ENCODE measurements around the gene MAP3K3.
"Not testable (repeated sequence)": the region's sequence is repeated elsewhere in the genome, so short reads cannot be mapped to it uniquely, and the experiment has no call there.

Gene MAP3K3

DNA sequence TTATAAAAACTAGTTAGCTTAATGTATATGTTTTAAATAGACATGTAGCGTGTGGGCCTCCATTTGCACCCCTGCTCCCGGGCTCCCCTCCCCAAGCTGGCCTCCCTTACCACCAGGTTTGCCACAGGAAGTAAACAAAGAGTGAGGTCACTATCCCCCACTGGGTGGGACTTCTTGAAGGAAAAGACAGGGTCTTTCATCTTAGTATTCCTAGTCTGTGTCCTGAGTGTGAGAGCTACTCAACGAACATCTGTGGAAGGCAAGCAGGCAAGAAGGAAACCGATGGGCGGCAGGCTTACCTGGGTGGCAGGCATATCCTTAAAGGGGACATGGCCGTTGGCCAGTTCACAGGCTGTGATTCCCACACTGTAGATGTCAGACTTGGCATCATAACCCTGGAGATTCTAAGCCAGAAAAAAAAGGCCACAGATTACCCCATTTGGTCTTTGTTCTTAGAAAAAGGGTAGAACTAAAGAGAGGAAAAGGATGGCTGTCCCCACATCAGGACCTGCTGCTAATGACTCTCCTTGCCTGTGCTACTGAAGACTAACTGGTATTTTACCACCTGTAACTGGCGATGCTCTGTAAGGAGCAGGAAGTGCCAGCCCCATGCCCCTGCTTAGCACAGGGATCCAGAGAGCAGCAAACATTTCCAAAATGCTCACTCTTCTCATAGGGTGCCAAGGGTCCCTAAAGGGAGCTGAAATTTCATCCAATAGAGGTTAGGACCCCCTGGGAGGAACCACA is 84.3 kb downstream of the MAP3K3 start:
- DNase-seq: no peak

DNA sequence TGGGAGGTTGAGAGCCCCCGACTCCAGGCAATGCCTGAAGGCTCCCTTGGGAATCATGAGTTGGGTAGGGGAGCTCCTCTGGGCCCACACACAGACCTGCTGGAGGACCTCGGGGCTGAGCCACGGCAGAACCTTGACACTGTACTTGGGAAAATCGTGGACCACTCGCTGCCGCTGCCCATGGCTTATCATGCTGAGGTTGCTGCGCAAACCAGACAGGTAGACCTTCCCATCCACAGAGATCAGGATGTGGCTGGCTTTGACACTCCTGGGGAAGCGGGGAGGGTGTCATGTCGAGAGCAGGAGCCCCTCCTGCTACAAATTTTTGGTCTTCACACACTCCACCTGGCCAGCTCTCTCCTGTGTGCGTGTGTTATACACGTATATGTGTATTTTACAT is 84.9 kb downstream of the MAP3K3 start:
- no peak for DNase-seq

DNA sequence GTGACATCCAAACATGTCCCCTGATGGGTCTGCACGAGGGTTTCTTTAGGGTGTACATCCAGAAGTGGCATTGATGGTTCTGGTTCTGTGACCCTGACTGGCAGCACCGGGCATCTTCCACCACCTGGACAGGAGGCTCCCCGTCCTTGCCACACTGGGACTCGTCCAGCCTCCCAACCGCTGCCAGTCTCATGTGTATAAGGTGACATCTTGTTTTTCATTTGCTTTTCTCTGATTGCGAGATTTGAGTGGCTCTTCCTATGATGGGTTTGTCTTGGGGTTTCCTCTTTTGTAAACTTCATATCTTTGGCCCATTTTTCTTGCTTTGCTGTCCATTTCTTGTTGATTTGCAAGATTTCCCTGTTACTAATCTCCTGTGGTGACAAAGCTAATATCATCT is 86.9 kb downstream of the MAP3K3 start:
- DNase-seq: no peak

DNA sequence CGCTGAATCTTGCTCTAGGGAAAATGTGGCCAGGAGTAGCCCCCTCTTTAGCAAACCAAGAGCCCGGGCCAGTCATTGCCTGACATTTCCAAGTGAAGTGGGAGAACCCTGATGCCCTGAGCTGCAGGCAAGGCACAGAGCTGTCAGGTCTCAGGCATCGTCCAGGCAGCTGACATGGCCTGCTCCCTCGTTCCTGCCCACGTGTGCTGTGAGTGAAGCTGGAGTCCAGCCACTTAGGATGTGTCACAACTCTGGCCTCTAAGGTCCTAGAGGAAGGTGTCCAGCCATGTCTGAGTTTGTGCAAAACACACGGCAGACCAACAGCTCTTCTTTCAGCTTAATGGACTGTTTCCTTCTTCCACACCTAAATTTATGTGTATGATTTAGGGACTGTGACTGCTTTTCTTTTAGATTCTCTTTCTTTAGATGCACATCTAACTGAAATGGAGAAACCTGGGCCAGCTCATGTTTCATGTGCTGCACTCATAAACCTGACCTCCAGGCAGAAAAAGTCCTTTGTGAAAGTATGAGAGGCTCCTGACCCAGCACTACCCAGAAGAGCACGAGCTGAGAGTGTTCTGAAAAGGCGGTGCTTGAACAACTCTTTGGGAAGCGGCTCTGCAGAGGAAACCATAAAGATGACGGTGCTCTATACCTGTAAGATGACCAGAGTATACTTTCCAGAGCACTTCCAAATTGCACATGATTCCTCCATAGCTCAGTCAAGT is 92.5 kb downstream of the MAP3K3 start:
- no peak for DNase-seq

DNA sequence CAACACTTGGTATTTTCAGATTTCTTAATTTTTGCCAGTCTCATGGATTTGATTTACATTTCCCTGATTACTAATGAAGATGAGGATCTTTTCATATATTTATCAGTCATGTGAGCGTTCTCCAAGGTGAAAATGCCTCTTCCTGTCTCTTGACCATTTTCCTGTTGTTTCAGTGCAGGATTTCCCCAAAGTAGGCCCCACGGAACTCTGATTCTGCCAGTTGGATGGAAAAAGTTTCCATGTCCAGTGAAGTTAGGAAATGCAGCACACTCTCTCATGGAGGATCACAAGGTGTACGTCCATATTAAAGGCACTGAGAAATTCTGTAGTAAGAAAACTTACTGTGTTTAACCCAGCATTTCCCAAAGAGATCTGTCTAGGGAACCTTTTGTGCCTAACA is 94.2 kb downstream of the MAP3K3 start:
- DNase-seq: no peak

DNA sequence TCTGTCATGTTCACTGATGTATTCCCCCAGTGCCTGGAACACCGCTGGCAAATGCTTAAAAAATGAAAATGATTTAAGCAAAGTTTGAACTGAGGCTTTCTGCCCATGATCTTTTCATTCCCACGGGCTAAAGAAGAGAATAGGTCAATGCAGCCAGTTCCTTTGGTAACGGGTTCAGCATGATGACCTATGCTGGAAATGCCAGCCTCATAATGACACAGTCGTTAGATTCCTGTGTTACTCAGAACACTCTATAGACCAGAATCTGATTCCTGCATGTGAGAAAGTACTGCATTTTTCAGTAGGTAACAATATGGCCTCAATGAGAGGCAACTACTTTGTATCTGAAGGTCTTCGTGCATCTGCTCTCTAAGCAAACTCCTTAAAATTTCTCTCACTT is 96.8 kb downstream of the MAP3K3 start:
- no peak for DNase-seq

DNA sequence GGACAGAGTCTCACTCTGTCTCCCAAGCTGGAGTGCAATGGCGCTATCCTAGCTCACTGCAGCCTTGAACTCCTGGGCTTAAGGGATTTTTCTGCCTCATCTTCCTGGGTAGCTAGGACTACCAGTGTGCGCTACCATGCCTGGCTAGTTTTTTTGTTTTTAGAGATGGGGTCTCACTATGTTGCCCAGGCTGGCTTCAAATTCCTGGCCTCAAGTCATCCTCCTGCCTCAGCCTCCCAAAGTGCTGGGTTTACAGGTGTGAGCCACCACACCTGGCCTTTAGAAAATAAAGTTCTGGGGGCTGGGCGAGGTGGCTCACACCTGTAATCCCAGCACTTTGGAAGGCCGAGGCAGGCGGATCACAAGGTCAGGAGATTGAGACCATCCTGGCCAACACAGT is 98.0 kb downstream of the MAP3K3 start:
- DNase-seq: not testable (repeated sequence)

DNA sequence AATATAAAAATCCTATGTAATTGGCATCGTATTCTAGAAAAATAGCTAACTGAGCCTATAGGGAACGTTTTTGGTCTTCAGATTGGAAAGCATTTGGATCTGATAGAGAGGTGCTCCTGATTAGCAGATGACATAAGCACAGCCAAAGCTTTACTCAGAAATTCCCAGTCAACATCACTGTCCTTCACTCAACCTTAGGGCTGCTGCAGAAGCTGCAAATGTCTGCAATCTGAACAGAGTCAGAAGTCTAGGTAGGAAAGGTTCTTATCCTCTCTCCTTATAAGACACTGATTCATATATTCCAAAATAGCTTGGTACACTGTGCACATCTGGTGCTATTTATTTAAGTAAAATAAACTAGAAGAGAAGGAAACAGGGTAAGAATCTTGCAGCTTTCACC is 100.2 kb downstream of the MAP3K3 start:
- no peak for DNase-seq

DNA sequence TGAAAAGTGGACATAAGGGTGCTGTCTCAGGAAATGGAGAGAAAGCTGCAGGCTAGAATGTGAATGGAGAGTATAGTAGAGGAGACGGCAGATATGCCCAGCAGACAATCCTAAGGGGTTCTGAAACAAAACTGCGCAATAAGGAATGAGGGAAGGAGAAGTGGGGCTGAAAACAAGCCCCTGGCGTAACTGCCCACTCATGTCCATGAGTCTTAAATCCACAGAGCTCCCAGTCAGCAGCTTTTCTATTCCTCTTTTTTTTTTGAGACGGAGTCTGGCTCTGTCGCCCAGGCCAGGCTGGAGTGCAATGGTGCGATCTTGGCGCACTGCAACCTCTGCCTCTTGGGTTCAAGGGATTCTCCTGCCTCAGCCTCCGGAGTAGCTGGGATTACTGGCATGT is 113.5 kb downstream of the MAP3K3 start:
- no peak for DNase-seq

DNA sequence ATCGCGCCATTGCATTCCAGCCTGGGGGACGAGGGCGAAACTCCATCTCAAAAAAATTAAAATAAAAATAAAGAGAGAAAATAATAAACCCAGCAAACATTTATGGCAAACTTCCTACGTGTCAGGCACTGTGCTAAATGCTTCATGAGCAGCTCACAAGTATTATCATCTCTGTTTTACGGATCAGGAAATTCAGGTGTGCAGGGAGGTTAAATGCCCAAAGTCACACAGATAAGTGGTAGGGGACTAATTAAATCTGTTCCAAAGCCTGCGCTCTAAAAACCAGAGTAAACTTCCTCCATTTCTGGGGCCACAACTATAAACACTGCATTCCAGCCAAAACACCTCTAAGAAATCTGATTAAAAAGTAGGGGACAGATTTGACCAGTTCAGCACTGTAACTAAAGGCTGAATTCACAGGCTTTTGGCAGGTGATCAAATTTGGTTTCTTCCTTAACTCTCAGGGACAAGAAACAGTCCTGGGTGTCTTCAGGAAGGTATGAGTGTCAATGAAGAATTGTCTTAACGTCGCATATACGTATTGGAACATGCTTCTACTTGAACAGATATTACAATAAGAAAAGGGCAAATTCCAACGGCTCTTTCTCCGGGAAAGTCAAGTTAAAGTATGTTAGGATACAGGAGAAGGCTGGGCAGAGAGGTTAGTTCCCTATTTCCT is 118.4 kb downstream of the MAP3K3 start:
- DNase-seq: peak; percentile 1

DNA sequence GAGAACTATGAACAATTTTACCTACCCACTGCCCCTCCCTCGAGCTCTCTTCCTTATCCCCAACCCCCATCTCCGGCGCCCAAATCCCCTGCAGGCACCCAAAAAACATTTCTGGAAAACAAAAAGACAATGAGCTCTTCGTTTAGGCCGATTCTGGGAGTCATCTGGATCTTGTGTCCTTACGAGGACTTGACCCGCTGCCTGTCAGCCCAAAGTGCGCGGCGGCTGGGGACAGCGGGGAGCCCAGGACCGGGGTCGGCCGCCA is 118.9 kb downstream of the MAP3K3 start:
- DNase-seq: no peak

DNA sequence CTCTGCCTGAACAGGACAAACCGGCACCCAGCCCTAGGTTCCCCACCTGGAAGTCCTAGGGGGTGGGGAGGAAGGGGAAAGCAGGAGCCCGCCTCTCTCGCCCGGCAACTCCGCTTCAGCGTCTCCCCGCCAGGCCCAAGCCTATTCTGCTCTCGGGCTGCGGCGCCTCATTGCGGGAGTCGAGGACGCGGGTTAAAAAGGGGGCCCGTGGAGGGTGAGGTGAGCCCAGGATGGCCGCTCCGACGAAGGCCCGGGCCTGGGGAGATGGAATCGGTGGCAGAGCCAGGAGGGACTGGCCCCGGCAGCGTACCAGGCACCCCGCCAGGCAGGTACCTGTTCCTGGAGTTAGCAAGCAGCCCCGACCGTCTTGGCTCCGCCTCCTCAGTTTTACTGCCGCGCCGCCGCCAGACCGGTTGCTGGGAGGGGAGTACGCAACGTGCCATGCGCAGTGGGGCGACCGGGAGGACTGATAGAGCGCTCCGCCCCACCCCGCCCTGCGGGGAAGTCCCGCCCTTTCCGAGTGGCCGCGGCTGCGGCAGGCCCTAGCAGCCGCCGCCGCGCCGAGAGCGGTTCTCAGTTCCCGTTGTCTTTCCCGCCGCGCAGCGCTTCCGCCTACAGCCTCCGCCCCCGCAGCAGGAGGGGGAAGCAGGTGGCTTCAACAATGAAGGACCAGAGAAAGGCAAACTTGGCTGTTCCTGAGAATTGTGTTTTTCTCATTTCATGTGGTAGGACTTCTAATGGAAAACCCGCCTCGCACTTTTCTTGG is 119.4 kb downstream of the MAP3K3 start, which contains the start of gene STRADA:
TSS of gene STRADA (minus strand) at position 392 of the 766 bp plus-strand sequence. CDS start 13,430 bp downstream, outside the sequence.
- peak; percentile 97 for DNase-seq

Data from retina (tissue), 1 donor.